ENCODE data around the gene ATP2A1. TPM values are rescaled to one million over a fixed set of nuclear protein-coding genes. Genes with fewer than 3 reads are reported as not detected.

The ATP2A1 gene
- total and polyA plus RNA-seq, 2 of the 13 experiments (the other 11 are each of a cell fraction or from before 2014, with no cell fraction given), result 3.2 to 12.5 TPM

DNA sequence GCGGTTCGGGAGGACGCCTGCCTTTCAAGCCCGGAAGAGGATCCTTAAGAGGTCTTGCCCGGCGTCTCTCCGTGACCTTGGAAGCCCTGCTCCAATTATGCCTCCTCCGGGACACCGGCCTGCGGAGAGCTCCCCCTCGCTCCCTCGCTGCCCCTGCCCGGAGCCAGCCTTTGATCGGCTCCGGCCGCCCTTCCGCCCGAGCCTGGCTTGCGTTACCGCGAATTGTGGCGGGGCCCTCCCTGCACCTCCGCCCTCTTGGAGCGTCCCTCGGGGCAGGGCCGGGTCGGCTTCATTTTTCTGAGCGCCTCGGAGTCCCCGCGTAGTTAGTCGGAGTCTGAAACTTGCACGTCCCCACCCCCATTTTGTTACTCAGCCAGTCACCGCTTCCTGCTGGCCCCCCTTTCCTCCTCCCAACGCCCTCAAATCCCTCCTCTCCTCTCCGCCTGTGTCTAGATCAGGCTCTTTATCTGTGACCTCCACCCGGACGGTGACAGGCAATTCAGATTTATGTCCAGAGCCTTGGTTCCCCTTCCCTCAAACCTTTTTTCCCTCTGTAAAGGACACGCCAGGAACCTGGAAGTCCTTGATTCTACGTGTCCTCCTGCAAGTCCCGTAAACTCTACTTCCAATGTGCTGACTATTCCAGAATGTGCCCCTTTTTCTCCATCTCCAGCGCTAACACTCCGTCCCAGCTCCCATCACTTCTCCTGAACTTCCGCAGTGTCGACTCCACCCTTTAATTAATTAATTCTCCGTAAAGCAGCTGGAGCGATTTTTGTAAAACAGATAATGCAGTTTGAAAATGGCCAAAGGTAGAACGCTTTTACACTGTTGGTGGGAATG lies 47.3 kb downstream of the ATP2A1 start (continued):
- peak; percentile 66; the same call in 1 of the 2 replicates for TF ChIP-seq EEA1 (CRISPR knock-in tag; IDR thresholded peaks at IDR 0.05; ENCODE audit: borderline replicate concordance)
- TF ChIP-seq DMAP1 (CRISPR knock-in tag; IDR thresholded peaks at IDR 0.05), result peak; percentile 41; the same call in 1 of the 2 replicates
- TF ChIP-seq, protein P1, sequence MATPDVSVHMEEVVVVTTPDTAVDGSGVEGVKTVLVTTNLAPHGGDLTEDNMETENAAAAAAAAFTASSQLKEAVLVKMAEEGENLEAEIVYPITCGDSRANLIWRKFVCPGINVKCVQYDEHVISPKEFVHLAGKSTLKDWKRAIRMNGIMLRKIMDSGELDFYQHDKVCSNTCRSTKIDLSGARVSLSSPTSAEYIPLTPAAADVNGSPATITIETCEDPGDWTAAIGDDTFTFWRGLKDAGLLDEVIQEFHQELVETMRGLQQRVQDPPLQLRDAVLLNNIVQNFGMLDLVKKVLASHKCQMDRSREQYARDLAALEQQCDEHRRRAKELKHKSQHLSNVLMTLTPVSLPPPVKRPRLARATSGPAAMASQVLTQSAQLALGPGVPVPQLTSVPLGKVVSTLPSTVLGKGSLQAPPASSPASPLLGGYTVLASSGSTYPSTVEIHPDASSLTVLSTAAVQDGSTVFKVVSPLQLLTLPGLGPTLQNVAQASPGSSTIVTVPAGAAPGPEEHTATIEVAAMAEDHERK (CRISPR knock-in tag; IDR thresholded peaks at IDR 0.05; ENCODE audit: low read depth), result no peak
- peak; percentile 60; the same call in 1 of the 2 replicates for TF ChIP-seq PITX1 (CRISPR knock-in tag; IDR thresholded peaks at IDR 0.05)
- TF ChIP-seq ZNF318 (CRISPR knock-in tag; IDR thresholded peaks at IDR 0.05), result 0 out of 2 replicates have a peak, but pooled peaks have one; percentile 7
- no peak for TF ChIP-seq CREB1 (IDR thresholded peaks at IDR 0.05)
- no peak for TF ChIP-seq CREB1 (CRISPR knock-in tag; IDR thresholded peaks at IDR 0.05)
- TF ChIP-seq ZNF264 (CRISPR knock-in tag; IDR thresholded peaks at IDR 0.05), result 0 out of 2 replicates have a peak, but pooled peaks have one; percentile 10
- 0 out of 2 replicates have a peak, but pooled peaks have one; percentile 19 for TF ChIP-seq MIER2 (CRISPR knock-in tag; IDR thresholded peaks at IDR 0.05)
- TF ChIP-seq FOSL2 (CRISPR knock-in tag; IDR thresholded peaks at IDR 0.05), result peak; percentile 4; the same call in 1 of the 2 replicates
- no peak for TF ChIP-seq ZNF101 (CRISPR knock-in tag; IDR thresholded peaks at IDR 0.05; ENCODE audit: borderline replicate concordance, low read depth)
- TF ChIP-seq, protein P2, sequence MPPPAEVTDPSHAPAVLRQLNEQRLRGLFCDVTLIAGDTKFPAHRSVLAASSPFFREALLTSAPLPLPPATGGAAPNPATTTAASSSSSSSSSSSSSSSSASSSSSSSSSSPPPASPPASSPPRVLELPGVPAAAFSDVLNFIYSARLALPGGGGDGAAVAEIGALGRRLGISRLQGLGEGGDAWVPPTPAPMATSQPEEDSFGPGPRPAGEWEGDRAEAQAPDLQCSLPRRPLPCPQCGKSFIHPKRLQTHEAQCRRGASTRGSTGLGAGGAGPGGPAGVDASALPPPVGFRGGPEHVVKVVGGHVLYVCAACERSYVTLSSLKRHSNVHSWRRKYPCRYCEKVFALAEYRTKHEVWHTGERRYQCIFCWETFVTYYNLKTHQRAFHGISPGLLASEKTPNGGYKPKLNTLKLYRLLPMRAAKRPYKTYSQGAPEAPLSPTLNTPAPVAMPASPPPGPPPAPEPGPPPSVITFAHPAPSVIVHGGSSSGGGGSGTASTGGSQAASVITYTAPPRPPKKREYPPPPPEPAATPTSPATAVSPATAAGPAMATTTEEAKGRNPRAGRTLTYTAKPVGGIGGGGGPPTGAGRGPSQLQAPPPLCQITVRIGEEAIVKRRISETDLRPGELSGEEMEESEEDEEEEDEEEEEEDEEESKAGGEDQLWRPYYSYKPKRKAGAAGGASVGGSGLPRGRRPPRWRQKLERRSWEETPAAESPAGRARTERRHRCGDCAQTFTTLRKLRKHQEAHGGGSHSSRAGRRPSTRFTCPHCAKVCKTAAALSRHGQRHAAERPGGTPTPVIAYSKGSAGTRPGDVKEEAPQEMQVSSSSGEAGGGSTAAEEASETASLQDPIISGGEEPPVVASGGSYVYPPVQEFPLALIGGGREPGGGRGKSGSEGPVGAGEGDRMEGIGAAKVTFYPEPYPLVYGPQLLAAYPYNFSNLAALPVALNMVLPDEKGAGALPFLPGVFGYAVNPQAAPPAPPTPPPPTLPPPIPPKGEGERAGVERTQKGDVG (CRISPR knock-in tag; IDR thresholded peaks at IDR 0.05; ENCODE audit: borderline replicate concordance), result peak; percentile 74; the same call in 1 of the 2 replicates
- no peak for TF ChIP-seq MTERF4 (CRISPR knock-in tag; IDR thresholded peaks at IDR 0.05)
- TF ChIP-seq IRF2 (CRISPR knock-in tag; IDR thresholded peaks at IDR 0.05), result no peak
- TF ChIP-seq RXRA (CRISPR knock-in tag; IDR thresholded peaks at IDR 0.05), result peak; percentile 84

All from HepG2 (cell line).